ENCODE results near the gene TFCP2.

TFCP2 gene

GRCh38 chr12:51156245-51156765 lies 16.6 kb downstream of the TFCP2 start:
- no peak for DNase-seq (ENCODE audit: low read depth in 3 of 3, low spot score in 1 of 3)

- no peak for DNase-seq (ENCODE audit: low read depth in 3 of 3, low spot score in 1 of 3)
These were observed 20.0 kb downstream of the TFCP2 start for GRCh38 chr12:51152953-51153352.

- no peak for DNase-seq (ENCODE audit: low read depth in 3 of 3, low spot score in 1 of 3)
These were observed 22.2 kb downstream of the TFCP2 start for GRCh38 chr12:51150777-51151176.

- no peak for DNase-seq (ENCODE audit: low read depth in 3 of 3, low spot score in 1 of 3)
These were observed 25.6 kb downstream of the TFCP2 start for GRCh38 chr12:51147309-51147708.

GRCh38 chr12:51139292-51139844 lies 33.6 kb downstream of the TFCP2 start:
- no peak for DNase-seq (ENCODE audit: low read depth in 3 of 3, low spot score in 1 of 3)

- DNase-seq (ENCODE audit: low read depth in 3 of 3, low spot score in 1 of 3): no peak
These were observed 40.2 kb downstream of the TFCP2 start for GRCh38 chr12:51132693-51133092.

- no peak for DNase-seq (ENCODE audit: low read depth in 3 of 3, low spot score in 1 of 3)
These were observed 41.0 kb downstream of the TFCP2 start for GRCh38 chr12:51131745-51132521.

- no peak for DNase-seq (ENCODE audit: low read depth in 3 of 3, low spot score in 1 of 3)
These were observed 44.0 kb downstream of the TFCP2 start for GRCh38 chr12:51128919-51129318.

GRCh38 chr12:51127050-51127729 lies 45.7 kb downstream of the TFCP2 start:
- DNase-seq (ENCODE audit: low read depth in 3 of 3, low spot score in 1 of 3): no peak

GRCh38 chr12:51126297-51126696 lies 46.6 kb downstream of the TFCP2 start:
- no peak for DNase-seq (ENCODE audit: low read depth in 3 of 3, low spot score in 1 of 3)

GRCh38 chr12:51124504-51124903 lies 48.4 kb downstream of the TFCP2 start:
- no peak for DNase-seq (ENCODE audit: low read depth in 3 of 3, low spot score in 1 of 3)

GRCh38 chr12:51122844-51123243 lies 50.1 kb downstream of the TFCP2 start:
- no peak for DNase-seq (ENCODE audit: low read depth in 3 of 3, low spot score in 1 of 3)

- no peak for DNase-seq (ENCODE audit: low read depth in 3 of 3, low spot score in 1 of 3)
These were observed 54.2 kb downstream of the TFCP2 start for GRCh38 chr12:51118706-51119105.

- DNase-seq (ENCODE audit: low read depth in 3 of 3, low spot score in 1 of 3): no peak
These were observed 57.4 kb downstream of the TFCP2 start for GRCh38 chr12:51115533-51115932.

- DNase-seq (ENCODE audit: low read depth in 3 of 3, low spot score in 1 of 3): no peak
These were observed 64.8 kb downstream of the TFCP2 start for GRCh38 chr12:51108136-51108535.

GRCh38 chr12:51103977-51104376 lies 69.0 kb downstream of the TFCP2 start:
- DNase-seq (ENCODE audit: low read depth in 3 of 3, low spot score in 1 of 3): no peak

GRCh38 chr12:51098611-51099010 lies 74.3 kb downstream of the TFCP2 start:
- DNase-seq (ENCODE audit: low read depth in 3 of 3, low spot score in 1 of 3): no peak

GRCh38 chr12:51090705-51091229 lies 82.2 kb downstream of the TFCP2 start:
- DNase-seq (ENCODE audit: low read depth in 3 of 3, low spot score in 1 of 3): no peak

- DNase-seq (ENCODE audit: low read depth in 3 of 3, low spot score in 1 of 3): no peak
These were observed 85.1 kb downstream of the TFCP2 start for GRCh38 chr12:51087818-51088217.

GRCh38 chr12:51086933-51087332 lies 86.0 kb downstream of the TFCP2 start:
- no peak for DNase-seq (ENCODE audit: low read depth in 3 of 3, low spot score in 1 of 3)

- no peak for DNase-seq (ENCODE audit: low read depth in 3 of 3, low spot score in 1 of 3)
These were observed 87.2 kb downstream of the TFCP2 start for GRCh38 chr12:51085757-51086156.

Data from stimulated activated CD4-positive, alpha-beta T cell treated with anti-CD3 and anti-CD28 coated beads, TNF-alpha, amount 100 ng/mL, for 1 hour (primary cell).